HCT116 (cell line): ENCODE results near the gene S1PR2. TPM values are rescaled to one million over a fixed set of nuclear protein-coding genes. Genes with fewer than 3 reads are reported as not detected.

ENCODE experiments used
- ATAC-seq: fragments of 200-7000 bp; cut with Tn5 transposase; 2 replicates; pipeline ENCODE4 v1.9.1; 2020; ENCODE audit warnings: mild to moderate bottlenecking, moderate library complexity
- BruUV-seq: library from RNA; stranded (reverse); fragments of 400-500 nt; replicated peaks from 2 replicates; lab custom pipeline; 2021; lab: Mats Ljungman, UMichigan
- CTCF ChIA-PET: fragments of 300-600 bp; sonication (Branson Sonifier 250); formaldehyde crosslinking; loops from one replicate; lab custom pipeline; 2021; ENCODE audit warnings: antibody characterized with exemption; lab: Charles Lee
- POLR2A ChIA-PET: fragments of 300-600, 350-600 bp; sonication (Branson Sonifier 250); formaldehyde crosslinking; loops from one replicate; lab custom pipeline; 2021; ENCODE audit warnings: antibody characterized with exemption; lab: Charles Lee
- RAD21 ChIA-PET, 2 experiments: fragments of 300-600 bp; sonication (Branson Sonifier 250); formaldehyde crosslinking; loops; one replicate each; lab custom pipeline; 2023; ENCODE audit warnings: low total read pairs in 2 of 2; ENCODE audit not compliant: uncharacterized antibody in 2 of 2, unreplicated experiment in 2 of 2, low non-redundant PET in 1 of 2; lab: Charles Lee
- DNase-seq: peaks from one replicate; pipeline ENCODE4 v3.0.0-alpha.2; 2010; ENCODE audit warnings: low read depth, low spot score
- H2AFZ ChIP-seq: fragments of 200-600 bp; shearing (Covaris generic), sonication (generic); 2 replicates; pipeline ENCODE4 v1.6.1; 2017; ENCODE audit warnings: low read depth, mixed run types, mixed read lengths, antibody characterized with exemption, low read length; ENCODE audit not compliant: poor library complexity, severe bottlenecking
- H3K27ac ChIP-seq: 2 replicates; pipeline ENCODE4 v1.5.1; 2012; ENCODE audit warnings: low read depth, low read length
- H3K27me3 ChIP-seq: fragments of 200-600 bp; sonication (generic); 2 replicates; pipeline ENCODE4 v1.6.1; 2016; ENCODE audit warnings: mixed run types, low read length, mixed read lengths; ENCODE audit not compliant: insufficient read depth
- H3K36me3 ChIP-seq, 2 experiments: fragments of 200-500 bp in 1 of 2; fragments of 200-600 bp in 1 of 2; sonication (Bioruptor generic) in 1 of 2; sonication (generic) in 1 of 2; 2 replicates each; pipeline versions ENCODE4 v1.5.1 to v1.6.1; 2014 to 2016; ENCODE audit warnings: low read length in 2 of 2, inconsistent platforms in 1 of 2, mixed read lengths in 1 of 2, mixed run types in 1 of 2; ENCODE audit not compliant: insufficient read depth in 2 of 2, control insufficient read depth in 1 of 2
- H3K4me1 ChIP-seq, 2 experiments: fragments of 200-600 bp in 1 of 2; sonication (generic) in 1 of 2; 2 replicates each; pipeline versions ENCODE4 v1.5.1 to v1.6.1; 2012 to 2017; ENCODE audit warnings: low read length in 2 of 2, inconsistent platforms in 1 of 2, mild to moderate bottlenecking in 1 of 2, mixed read lengths in 1 of 2, mixed run types in 1 of 2, moderate library complexity in 1 of 2; ENCODE audit not compliant: insufficient read depth in 2 of 2, control insufficient read depth in 1 of 2
- H3K4me2 ChIP-seq: fragments of 200-600 bp; sonication (generic); 2 replicates; pipeline ENCODE4 v1.6.1; 2017; ENCODE audit warnings: mixed run types, low read length, mixed read lengths
- H3K4me3 ChIP-seq, 2 experiments: fragments of 200-600 bp in 1 of 2; sonication (generic) in 1 of 2; replicated peaks in 1 of 2; 2 replicates each; pipeline ENCODE4 v1.5.1; 2011 to 2016; ENCODE audit warnings: low read length in 2 of 2, control low read depth in 1 of 2, low read depth in 1 of 2, mild to moderate bottlenecking in 1 of 2, mixed read lengths in 1 of 2, mixed run types in 1 of 2
- H3K79me2 ChIP-seq: fragments of 200-600 bp; sonication (generic); 2 replicates; pipeline ENCODE4 v1.6.1; 2017; ENCODE audit warnings: mild to moderate bottlenecking, mixed run types, low read length, moderate library complexity, mixed read lengths; ENCODE audit not compliant: insufficient read depth
- H3K9ac ChIP-seq: fragments of 200-600 bp; sonication (generic); 2 replicates; pipeline ENCODE4 v1.6.1; 2016; ENCODE audit warnings: low read length, mixed read lengths
- H3K9me2 ChIP-seq: fragments of 200-600 bp; sonication (generic), shearing (Covaris generic); 2 replicates; pipeline ENCODE4 v1.6.1; 2017; ENCODE audit warnings: mixed run types, mild to moderate bottlenecking, moderate library complexity; ENCODE audit not compliant: insufficient read depth
- H3K9me3 ChIP-seq, 2 experiments: fragments of 200-500 bp in 1 of 2; fragments of 200-600 bp in 1 of 2; sonication (Bioruptor generic) in 1 of 2; sonication (generic) in 1 of 2; 2 replicates each; pipeline ENCODE4 v1.6.1; 2014 to 2017; ENCODE audit warnings: low read length in 2 of 2, mixed read lengths in 2 of 2, inconsistent platforms in 1 of 2, low read depth in 1 of 2, mild to moderate bottlenecking in 1 of 2, mixed run types in 1 of 2, moderate library complexity in 1 of 2; ENCODE audit not compliant: control insufficient read depth in 1 of 2, insufficient read depth in 1 of 2
- H4K20me1 ChIP-seq: fragments of 200-600 bp; sonication (generic), shearing (Covaris generic); 2 replicates; pipeline ENCODE4 v1.6.1; 2017; ENCODE audit warnings: mixed run types, mild to moderate bottlenecking, moderate library complexity; ENCODE audit not compliant: insufficient read depth
- CTCF ChIP-seq, 3 experiments: fragments of 200-600 bp in 1 of 3; sonication (generic) in 1 of 3; IDR thresholded peaks in 2 of 3; conservative IDR thresholded peaks in 1 of 3; 2 replicates each; pipeline ENCODE4 v1.5.1; 2012 to 2017; ENCODE audit warnings: low read depth in 2 of 3, low read length in 2 of 3, antibody characterized with exemption in 1 of 3, borderline replicate concordance in 1 of 3, control low read depth in 1 of 3, mild to moderate bottlenecking in 1 of 3, mixed read lengths in 1 of 3, mixed run types in 1 of 3, moderate library complexity in 1 of 3; ENCODE audit not compliant: insufficient read depth in 1 of 3
- EZH2phosphoT487 ChIP-seq: fragments of 200-600 bp; IDR thresholded peaks from 2 replicates; pipeline ENCODE4 v1.6.1; 2018; ENCODE audit warnings: antibody characterized with exemption, borderline replicate concordance
- POLR2AphosphoS5 ChIP-seq: IDR thresholded peaks from 2 replicates; pipeline ENCODE4 v1.6.1; 2011; ENCODE audit warnings: mild to moderate bottlenecking, low read depth, low read length, moderate library complexity
- RAD21 ChIP-seq: IDR thresholded peaks from 2 replicates; pipeline ENCODE4 v1.6.1; 2012; ENCODE audit warnings: low read depth, mild to moderate bottlenecking
- SIN3A ChIP-seq: IDR thresholded peaks from 2 replicates; pipeline ENCODE4 v1.6.1; 2012; ENCODE audit warnings: low read depth
- SP1 ChIP-seq: IDR thresholded peaks from 2 replicates; pipeline ENCODE4 v1.6.1; 2012; ENCODE audit warnings: low read depth
- TCF7L2 ChIP-seq: IDR thresholded peaks from 2 replicates; pipeline ENCODE4 v1.7.0; 2011; ENCODE audit warnings: borderline replicate concordance, inconsistent platforms; ENCODE audit not compliant: insufficient read depth, insufficient read length; ENCODE audit errors: extremely low read depth
- YY1 ChIP-seq: IDR thresholded peaks from 2 replicates; pipeline ENCODE4 v1.6.1; 2011; ENCODE audit warnings: low read length, low read depth, moderate library complexity, mild to moderate bottlenecking; ENCODE audit not compliant: insufficient replicate concordance; ENCODE audit errors: extremely low read depth
- ZFX ChIP-seq: fragments of 450-650 bp; IDR thresholded peaks from 2 replicates; pipeline ENCODE4 v1.6.1; 2017
- intact Hi-C: fragments of 100-400 bp; cut with micrococcal nuclease; formaldehyde crosslinking; loops from 2 replicates; pipeline ENCODE4 v1.10.0; 2022
- total RNA-seq: library from RNA; stranded (reverse); gene quantifications from one replicate; pipeline ENCODE4 v1.2.1, GENCODE V29; 2021; ENCODE audit not compliant: unreplicated experiment

Gene S1PR2
- total RNA-seq, 1 experiment from 2014 or later = 6.1 TPM

- H3K9me3 ChIP-seq = no peaks in the 10 kb centered on the region
- H3K36me3 ChIP-seq = no peaks in the 10 kb centered on the region
- no TSS peak for BruUV-seq
- H2AFZ ChIP-seq = no peak overlapping the region
- H3K79me2 ChIP-seq = no peaks in the 10 kb centered on the region
- H3K4me2 ChIP-seq = no peak overlapping the region
- TF ChIP-seq CTCF (IDR thresholded peaks at IDR 0.05 in 2 of 3, conservative IDR thresholded peaks at IDR 0.05 in 1 of 3; ENCODE audit: borderline replicate concordance in 1 of 3, insufficient read depth in 1 of 3, low read depth in 2 of 3, low read length in 2 of 3) = no peak
- ChIA-PET RAD21 (no interaction called here), POLR2A (no interaction called here), CTCF (no interaction called here)
- peaks cover 0 to 1% of the 10 kb centered on the region in 2 experiments; a peak in 2 of 4 replicates for H3K4me1 ChIP-seq
- no peaks in the 10 kb centered on the region for H3K27me3 ChIP-seq
- H3K9me2 ChIP-seq = no peaks in the 10 kb centered on the region
- no peak overlapping the region for H3K4me3 ChIP-seq
- intact Hi-C loops = loop anchor here (10.0 kb wide), 1 partner anchor 610 kb away; no protein-coding TSS in a partner anchor
- H3K27ac ChIP-seq = no peak overlapping the region
- DNase-seq (no peak), ATAC-seq (no peak)
- H4K20me1 ChIP-seq = no peaks in the 10 kb centered on the region
- no peak overlapping the region for H3K9ac ChIP-seq
Measured at GRCh38 chr19:10214784-10215183, 16.3 kb downstream of the S1PR2 start.

DNA sequence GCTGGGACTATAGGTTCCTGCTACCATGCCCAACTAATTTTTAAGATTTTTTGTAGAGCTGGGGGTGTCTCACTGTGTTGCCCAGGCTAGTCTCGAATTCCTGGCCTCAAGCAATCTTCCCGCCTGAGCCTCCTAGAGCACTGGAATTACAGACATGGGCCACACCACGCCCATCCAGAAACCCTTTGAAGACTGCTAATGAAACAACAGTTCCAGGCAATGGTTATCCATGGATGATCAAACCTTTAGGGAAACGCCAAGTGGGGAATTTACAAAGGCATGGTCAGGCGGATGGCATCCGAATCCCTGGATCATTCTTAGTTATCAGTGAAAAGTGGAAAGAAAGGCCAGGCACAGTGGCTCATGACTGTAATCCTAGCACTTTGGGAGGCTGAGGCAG lies 19.4 kb downstream of the S1PR2 start:
- no peak overlapping the region for H2AFZ ChIP-seq
- H3K27me3 ChIP-seq = no peaks in the 10 kb centered on the region
- ChIA-PET POLR2A (no interaction called here), CTCF (no interaction called here), RAD21 (no interaction called here)
- ATAC-seq = no peak
- no peaks in the 10 kb centered on the region for H3K9me2 ChIP-seq
- no TSS peak for BruUV-seq
- H3K9me3 ChIP-seq = peaks cover 0 to 9% of the 10 kb centered on the region in 2 experiments; a peak in 1 of 4 replicates
- H3K4me1 ChIP-seq = peaks cover 3 to 5% of the 10 kb centered on the region in 2 experiments; a peak in 3 of 4 replicates
- no peaks in the 10 kb centered on the region for H3K79me2 ChIP-seq
- H3K27ac ChIP-seq = no peak overlapping the region
- TF ChIP-seq SIN3A = no peak
- no peak for TF ChIP-seq YY1
- no peak for TF ChIP-seq TCF7L2
- TF ChIP-seq POLR2AphosphoS5 = no peak
- no peak for TF ChIP-seq RAD21
- TF ChIP-seq EZH2phosphoT487 = no peak
- no peak for TF ChIP-seq ZFX
- no peak for TF ChIP-seq SP1
- TF ChIP-seq, all 23 proteins: peak for 0
- no peak for DNase-seq
- intact Hi-C loops = loop anchor here (10.0 kb wide), 1 partner anchor 607 kb away; no protein-coding TSS in a partner anchor
- Histone ChIP-seq H3K4me3 (no peak overlapping the region), H3K4me2 (no peak overlapping the region), H3K36me3 (no peaks in the 10 kb centered on the region), H4K20me1 (no peaks in the 10 kb centered on the region), H3K9ac (no peak overlapping the region)
